Choroid plexus epithelial cell (primary cell): ENCODE data around the gene NDUFV3.

Source experiments
- DNase-seq: peaks from one replicate; pipeline ENCODE4 v3.0.0-alpha.2; 2010; ENCODE audit warnings: low read depth
- H3K4me3 ChIP-seq: 2 replicates; pipeline ENCODE4 v1.5.1; 2011; ENCODE audit warnings: low read depth, mild to moderate bottlenecking, control low read depth, low read length, moderate library complexity
- CTCF ChIP-seq: conservative IDR thresholded peaks from 2 replicates; pipeline ENCODE4 v1.5.1; 2011; ENCODE audit warnings: low read depth, mild to moderate bottlenecking, control low read depth, inconsistent platforms, low read length, moderate library complexity

The NDUFV3 gene

GRCh38 chr21:42858957-42859890 is 33.9 kb upstream of the NDUFV3 start:
- no peak for DNase-seq
- no peak overlapping the region for H3K4me3 ChIP-seq
- TF ChIP-seq CTCF, result no peak

GRCh38 chr21:42859891-42860230 is 33.2 kb upstream of the NDUFV3 start:
- TF ChIP-seq CTCF, result no peak
- no peak overlapping the region for H3K4me3 ChIP-seq
- DNase-seq, result no peak

GRCh38 chr21:42860345-42860744 is 32.8 kb upstream of the NDUFV3 start:
- H3K4me3 ChIP-seq, result no peak overlapping the region
- no peak for TF ChIP-seq CTCF
- DNase-seq, result no peak

GRCh38 chr21:42861311-42861847 is 31.7 kb upstream of the NDUFV3 start:
- TF ChIP-seq CTCF, result no peak
- DNase-seq, result no peak
- no peak overlapping the region for H3K4me3 ChIP-seq

- TF ChIP-seq CTCF, result no peak
- no peak for DNase-seq
- no peak overlapping the region for H3K4me3 ChIP-seq
Measured at GRCh38 chr21:42861848-42862400, 31.2 kb upstream of the NDUFV3 start.

- DNase-seq, result no peak
- no peak for TF ChIP-seq CTCF
- no peak overlapping the region for H3K4me3 ChIP-seq
Measured at GRCh38 chr21:42862774-42863503, 30.2 kb upstream of the NDUFV3 start.
